B cell (primary cell): ENCODE results near the gene CYP4F3. TPM values are rescaled to one million over a fixed set of nuclear protein-coding genes. Genes with fewer than 3 reads are reported as not detected.

Source experiments
- ATAC-seq: fragments of 200-7000 bp; cut with Tn5 transposase; one replicate; pipeline ENCODE4 v1.10.0; 2021; ENCODE audit warnings: low read depth, mild to moderate bottlenecking, moderate number of reproducible peaks, moderate library complexity
- CTCF ChIA-PET: fragments of 350-600 bp; sonication (Branson Sonifier 250); formaldehyde crosslinking; loops from one replicate; lab custom pipeline; 2021; ENCODE audit warnings: antibody characterized with exemption, inconsistent platforms; lab: Charles Lee
- POLR2A ChIA-PET: fragments of 350-600 bp; sonication (Branson Sonifier 250); formaldehyde crosslinking; loops from one replicate; lab custom pipeline; 2021; ENCODE audit warnings: antibody characterized with exemption; lab: Charles Lee
- DNase-seq: peaks from one replicate; pipeline ENCODE4 v3.0.0; 2013
- H2AFZ ChIP-seq: 2 replicates; pipeline ENCODE4 v1.6.1; 2012; ENCODE audit warnings: mild to moderate bottlenecking, low read depth, low read length; ENCODE audit not compliant: insufficient read depth, poor library complexity, severe bottlenecking
- H3K27ac ChIP-seq, 2 donors: 1 replicate in 1 of 2; 2 replicates in 1 of 2; pipeline ENCODE4 v1.5.1; 2012 to 2013; ENCODE audit warnings: low read length in 2 of 2, mild to moderate bottlenecking in 2 of 2, moderate library complexity in 1 of 2
- H3K27me3 ChIP-seq, 4 experiments: fragments of 200-600 bp in 1 of 4; sonication (generic) in 1 of 4; replicated peaks in 1 of 4; 1 replicate in 2 of 4; 2 replicates in 2 of 4; pipeline versions ENCODE4 v1.6.1 to v1.7.0; 2013 to 2016; ENCODE audit warnings: low read length in 3 of 4, mild to moderate bottlenecking in 2 of 4, mixed read lengths in 1 of 4, moderate library complexity in 1 of 4; ENCODE audit not compliant: insufficient read depth in 4 of 4, control insufficient read depth in 3 of 4; ENCODE audit errors: control extremely low read depth in 1 of 4
- H3K36me3 ChIP-seq, 2 experiments: replicated peaks in 1 of 2; 1 replicate in 1 of 2; 2 replicates in 1 of 2; pipeline versions ENCODE4 v1.6.1 to v1.7.1; 2013; ENCODE audit warnings: low read length in 1 of 2; ENCODE audit not compliant: insufficient read depth in 2 of 2, control insufficient read depth in 1 of 2; ENCODE audit errors: control extremely low read depth in 1 of 2, extremely low read depth in 1 of 2
- H3K4me1 ChIP-seq, 2 donors: fragments of 200-600 bp in 1 of 2; sonication (generic) in 1 of 2; 1 replicate in 1 of 2; 2 replicates in 1 of 2; pipeline versions ENCODE4 v1.5.1 to v1.6.1; 2013 to 2017; ENCODE audit warnings: low read length in 2 of 2; ENCODE audit not compliant: control insufficient read depth in 2 of 2, insufficient read depth in 2 of 2
- H3K4me2 ChIP-seq: replicated peaks from 2 replicates; pipeline ENCODE3; 2012; ENCODE audit warnings: mild to moderate bottlenecking, low read depth, low read length; ENCODE audit not compliant: poor library complexity, severe bottlenecking
- H3K4me3 ChIP-seq, 5 experiments: fragments of 200-600 bp in 1 of 5; sonication (generic) in 1 of 5; 1 replicate in 3 of 5; 2 replicates in 2 of 5; pipeline versions ENCODE4 v1.5.1 to v1.7.0; 2011 to 2016; ENCODE audit warnings: low read length in 4 of 5, mild to moderate bottlenecking in 4 of 5, low read depth in 2 of 5, control low read depth in 1 of 5, moderate library complexity in 1 of 5; ENCODE audit not compliant: insufficient read depth in 1 of 5; ENCODE audit errors: control extremely low read depth in 1 of 5, extremely low read depth in 1 of 5
- H3K79me2 ChIP-seq: fragments of 200-600 bp; sonication (generic); one replicate; pipeline ENCODE4 v1.6.0; 2016; ENCODE audit warnings: low read length; ENCODE audit not compliant: control insufficient read depth, insufficient read depth
- H3K9ac ChIP-seq: fragments of 200-600 bp; sonication (generic); 2 replicates; pipeline ENCODE4 v1.6.1; 2017; ENCODE audit warnings: mild to moderate bottlenecking, low read length, moderate library complexity
- H3K9me3 ChIP-seq, 3 donors: one replicate each; pipeline versions ENCODE4 v1.6.1 to v1.7.1; 2013; ENCODE audit warnings: low read length in 2 of 3; ENCODE audit not compliant: control insufficient read depth in 2 of 3, insufficient read depth in 1 of 3; ENCODE audit errors: control extremely low read depth in 1 of 3
- H4K20me1 ChIP-seq: 2 replicates; pipeline ENCODE4 v1.6.0; 2012; ENCODE audit warnings: mild to moderate bottlenecking, low read length; ENCODE audit not compliant: insufficient read depth, control insufficient read depth, poor library complexity, severe bottlenecking
- H3K27ac Mint-ChIP-seq: one replicate; pipeline ENCODE4 v1.8.0; 2021; ENCODE audit warnings: mixed read lengths
- H3K27me3 Mint-ChIP-seq: one replicate; pipeline ENCODE4 v1.8.0; 2021; ENCODE audit warnings: mixed read lengths
- H3K4me1 Mint-ChIP-seq: one replicate; pipeline ENCODE4 v1.8.0; 2021; ENCODE audit warnings: mixed read lengths
- H3K4me3 Mint-ChIP-seq: one replicate; pipeline ENCODE4 v1.8.0; 2021; ENCODE audit warnings: mixed read lengths
- H3K9me3 Mint-ChIP-seq: one replicate; pipeline ENCODE4 v1.8.0; 2022; ENCODE audit warnings: mixed read lengths; ENCODE audit not compliant: insufficient read depth
- EZH2 ChIP-seq: IDR thresholded peaks from 2 replicates; pipeline ENCODE4 v1.6.1; 2012; ENCODE audit warnings: borderline replicate concordance, low read depth, mild to moderate bottlenecking, moderate library complexity, low read length; ENCODE audit not compliant: insufficient read depth, poor library complexity, severe bottlenecking
- WGBS: methylation state at CpG from one replicate; pipeline ENCODE4 v1.1.5; 2013; ENCODE audit warnings: missing lambda C conversion rate; ENCODE audit not compliant: insufficient coverage; 5-methylcytosine and 5-hydroxymethylcytosine counted together
- intact Hi-C: fragments of 100-400 bp; cut with micrococcal nuclease; formaldehyde crosslinking; loops from one replicate; pipeline ENCODE4 v1.10.0; 2022
- polyA plus RNA-seq: library from polyadenylated mRNA; depleted of rRNA; stranded (reverse); fragments of >200 nt; gene quantifications from 2 replicates; pipeline ENCODE4 v1.2.3, GENCODE V29; 2012
- total RNA-seq, 2 donors: library from RNA; stranded (reverse); fragments of 120-200 nt in 1 of 2; gene quantifications; 1 replicate in 1 of 2; 2 replicates in 1 of 2; pipeline versions ENCODE4 v1.2.3 to v1.2.4, GENCODE V29; 2013 to 2022
- TF ChIP-seq, protein P1 (sequence below): fragments of 200-600 bp; IDR thresholded peaks from one replicate; pipeline ENCODE4 v1.8.0; 2022; ENCODE audit warnings: antibody characterized with exemption, mild to moderate bottlenecking

Gene CYP4F3
- total and polyA plus RNA-seq, 2 donors (not counting 1 experiment from before 2014, with no cell fraction given), result not detected

DNA sequence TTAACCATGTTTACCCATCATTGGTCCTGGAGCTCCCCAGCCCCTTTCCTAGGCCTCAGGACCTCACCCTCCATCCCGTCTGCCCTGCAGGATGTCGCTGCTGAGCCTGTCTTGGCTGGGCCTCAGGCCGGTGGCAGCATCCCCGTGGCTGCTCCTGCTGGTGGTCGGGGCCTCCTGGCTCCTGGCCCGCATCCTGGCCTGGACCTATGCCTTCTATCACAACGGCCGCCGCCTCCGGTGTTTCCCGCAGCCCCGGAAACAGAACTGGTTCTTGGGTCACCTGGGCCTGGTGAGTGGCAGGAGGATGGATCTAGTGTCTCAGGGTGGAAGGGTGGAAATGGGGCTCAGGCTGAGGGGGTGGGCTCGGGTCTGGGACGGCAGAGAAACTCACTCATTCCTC is 25.2 kb upstream of the CYP4F3 start:
- Histone ChIP-seq H3K9ac (no peak overlapping the region), H3K27me3 (peaks cover 0 to 5% (median 0%) of the 10 kb centered on the region in 4 experiments), H3K4me1 (no peaks in the 10 kb centered on the region), H3K4me3 (no peak overlapping the region), H4K20me1 (no peaks in the 10 kb centered on the region), H3K79me2 (no peaks in the 10 kb centered on the region), H3K36me3 (no peaks in the 10 kb centered on the region), H3K4me2 (no peak overlapping the region), H2AFZ (no peak overlapping the region), H3K9me3 (peaks cover 0 to 3% (median 0%) of the 10 kb centered on the region in 3 donors), H3K27ac (no peak overlapping the region)
- WGBS, result 83% methylated on average over 12 of the region's 14 CpGs
- DNase-seq (no peak), ATAC-seq (no peak)
- Mint-ChIP-seq H3K4me1 (no peaks in the 10 kb centered on the region), H3K4me3 (no peak overlapping the region), H3K27ac (no peak overlapping the region), H3K9me3 (no peaks in the 10 kb centered on the region), H3K27me3 (peaks cover 25% of the 10 kb centered on the region)
- intact Hi-C loops, result no loop called here
- ChIA-PET CTCF (interaction anchor here (0.8 kb wide), 1 partner anchor 14 kb away, joined by 3 read pairs; no protein-coding TSS in a partner anchor), POLR2A (no interaction called here)
- TF ChIP-seq EZH2, result no peak
- TF ChIP-seq, protein P1, sequence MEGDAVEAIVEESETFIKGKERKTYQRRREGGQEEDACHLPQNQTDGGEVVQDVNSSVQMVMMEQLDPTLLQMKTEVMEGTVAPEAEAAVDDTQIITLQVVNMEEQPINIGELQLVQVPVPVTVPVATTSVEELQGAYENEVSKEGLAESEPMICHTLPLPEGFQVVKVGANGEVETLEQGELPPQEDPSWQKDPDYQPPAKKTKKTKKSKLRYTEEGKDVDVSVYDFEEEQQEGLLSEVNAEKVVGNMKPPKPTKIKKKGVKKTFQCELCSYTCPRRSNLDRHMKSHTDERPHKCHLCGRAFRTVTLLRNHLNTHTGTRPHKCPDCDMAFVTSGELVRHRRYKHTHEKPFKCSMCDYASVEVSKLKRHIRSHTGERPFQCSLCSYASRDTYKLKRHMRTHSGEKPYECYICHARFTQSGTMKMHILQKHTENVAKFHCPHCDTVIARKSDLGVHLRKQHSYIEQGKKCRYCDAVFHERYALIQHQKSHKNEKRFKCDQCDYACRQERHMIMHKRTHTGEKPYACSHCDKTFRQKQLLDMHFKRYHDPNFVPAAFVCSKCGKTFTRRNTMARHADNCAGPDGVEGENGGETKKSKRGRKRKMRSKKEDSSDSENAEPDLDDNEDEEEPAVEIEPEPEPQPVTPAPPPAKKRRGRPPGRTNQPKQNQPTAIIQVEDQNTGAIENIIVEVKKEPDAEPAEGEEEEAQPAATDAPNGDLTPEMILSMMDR, result no peak

DNA sequence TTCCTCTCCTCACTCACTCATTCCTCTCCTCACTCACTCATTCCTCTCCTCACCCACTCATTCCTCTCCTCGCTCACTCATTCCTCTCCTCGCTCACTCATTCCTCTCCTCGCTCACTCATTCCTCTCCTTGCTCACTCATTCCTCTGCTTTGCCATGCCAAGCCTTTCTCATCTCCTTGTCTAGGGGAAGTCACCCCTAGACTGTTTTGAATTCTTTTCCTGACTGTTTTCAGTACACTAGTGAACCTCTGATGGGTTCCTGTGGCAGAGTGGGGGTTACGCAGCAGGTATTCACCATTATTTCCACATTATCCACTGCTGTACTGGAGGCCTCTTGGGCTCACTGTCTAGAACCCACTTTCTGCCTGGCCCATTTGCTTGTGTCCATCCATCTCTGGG is 24.5 kb upstream of the CYP4F3 start:
- Histone ChIP-seq H3K4me2 (no peak overlapping the region), H2AFZ (no peak overlapping the region), H3K4me1 (no peaks in the 10 kb centered on the region), H3K27ac (no peak overlapping the region), H3K79me2 (no peaks in the 10 kb centered on the region), H3K4me3 (no peak overlapping the region), H3K9ac (no peak overlapping the region), H3K27me3 (peaks cover 0 to 5% (median 0%) of the 10 kb centered on the region in 4 experiments), H4K20me1 (no peaks in the 10 kb centered on the region), H3K36me3 (no peaks in the 10 kb centered on the region), H3K9me3 (peaks cover 0 to 3% (median 0%) of the 10 kb centered on the region in 3 donors)
- Mint-ChIP-seq H3K27me3 (peaks cover 30% of the 10 kb centered on the region), H3K4me3 (no peak overlapping the region), H3K9me3 (no peaks in the 10 kb centered on the region), H3K27ac (no peak overlapping the region), H3K4me1 (no peaks in the 10 kb centered on the region)
- DNase-seq (no peak), ATAC-seq (no peak)
- intact Hi-C loops, result no loop called here
- POLR2A ChIA-PET, result interaction anchor here (0.6 kb wide), 1 partner anchor 429 kb away, joined by 6 read pairs; no protein-coding TSS in a partner anchor
- CTCF ChIA-PET, result no interaction called here
- no peak for TF ChIP-seq EZH2
- TF ChIP-seq, protein P1, result no peak
- WGBS, result 95% methylated on average over 3 of the region's 4 CpGs
